HepG2 (cell line): ENCODE results near the gene HTR4. TPM values are rescaled to one million over a fixed set of nuclear protein-coding genes. Genes with fewer than 3 reads are reported as not detected.

Experiments
- ATAC-seq: fragments of 200-7000 bp; cut with Tn5 transposase; 3 replicates; pipeline ENCODE4 v1.9.1; 2020; ENCODE audit warnings: mild to moderate bottlenecking, moderate library complexity
- BruUV-seq: library from RNA; stranded (reverse); fragments of 400-500 nt; replicated peaks from 2 replicates; lab custom pipeline; 2021; lab: Mats Ljungman, UMichigan
- CTCF ChIA-PET: fragments of 300-600 bp; formaldehyde crosslinking; extraction: SDS; loops from one replicate; lab custom pipeline; 2021; ENCODE audit warnings: low total read pairs, inconsistent platforms, low intra/inter-chr PET ratio; lab: Yijun Ruan, JAX
- POLR2A ChIA-PET: fragments of 350-600 bp; sonication (Branson Sonifier 250); formaldehyde crosslinking; loops from one replicate; lab custom pipeline; 2020; ENCODE audit warnings: antibody characterized with exemption, inconsistent platforms; lab: Yijun Ruan, JAX
- DNase-seq: peaks from one replicate; pipeline ENCODE4 v3.0.0-alpha.2; 2015; ENCODE audit warnings: low spot score
- FAIRE-seq: peaks from 3 replicates; lab custom pipeline; 2011; peaks lifted over from hg19 to GRCh38; lab: Jason Lieb, UNC
- H2AFZ ChIP-seq: one replicate; pipeline ENCODE4 v1.6.1; 2011; ENCODE audit warnings: low read length, inconsistent platforms
- H3K27ac ChIP-seq: fragments of 300-600 bp; 3 replicates; pipeline ENCODE4 v1.8.0; 2011; ENCODE audit warnings: mixed run types, mild to moderate bottlenecking, mixed read lengths, low read length, inconsistent platforms; ENCODE audit not compliant: insufficient read depth; ENCODE audit errors: extremely low read length
- H3K27me3 ChIP-seq, 2 experiments: fragments of 200-600 bp in 1 of 2; 2 replicates in 1 of 2; 3 replicates in 1 of 2; pipeline versions ENCODE4 v1.6.0 to v1.8.0; 2011; ENCODE audit warnings: low read length in 2 of 2, mild to moderate bottlenecking in 2 of 2, moderate library complexity in 2 of 2, inconsistent platforms in 1 of 2; ENCODE audit not compliant: insufficient read depth in 2 of 2, control insufficient read depth in 1 of 2
- H3K36me3 ChIP-seq, 2 experiments: fragments of 200-600 bp in 1 of 2; replicated peaks in 1 of 2; 2 replicates in 1 of 2; 3 replicates in 1 of 2; pipeline versions ENCODE4 v1.5.1 to v1.8.0; 2011; ENCODE audit warnings: low read length in 2 of 2, inconsistent platforms in 1 of 2; ENCODE audit not compliant: insufficient read depth in 2 of 2, control insufficient read depth in 1 of 2
- H3K4me1 ChIP-seq: 2 replicates; pipeline ENCODE4 v1.5.1; 2012; ENCODE audit warnings: low read length, inconsistent platforms; ENCODE audit not compliant: insufficient read depth
- H3K4me2 ChIP-seq: 2 replicates; pipeline ENCODE4 v1.6.0; 2011; ENCODE audit warnings: low read depth, low read length, inconsistent platforms
- H3K4me3 ChIP-seq, 3 experiments: fragments of 200-600 bp in 1 of 3; sonication (generic), shearing (Covaris generic) in 1 of 3; replicated peaks in 1 of 3; 2 replicates each; pipeline ENCODE4 v1.5.1; 2011 to 2016; ENCODE audit warnings: low read length in 3 of 3, inconsistent platforms in 2 of 3, low read depth in 2 of 3, mild to moderate bottlenecking in 2 of 3, control low read depth in 1 of 3, mixed read lengths in 1 of 3; ENCODE audit not compliant: insufficient read depth in 1 of 3
- H3K79me2 ChIP-seq: one replicate; pipeline ENCODE4 v1.6.1; 2011; ENCODE audit warnings: low read length, inconsistent platforms; ENCODE audit not compliant: insufficient read depth
- H3K9ac ChIP-seq: 2 replicates; pipeline ENCODE4 v1.6.0; 2011; ENCODE audit warnings: mild to moderate bottlenecking, low read depth, low read length, inconsistent platforms; ENCODE audit not compliant: insufficient read depth
- H3K9me3 ChIP-seq: 2 replicates; pipeline ENCODE4 v1.5.1; 2012; ENCODE audit warnings: mild to moderate bottlenecking, low read length
- H4K20me1 ChIP-seq: 2 replicates; pipeline ENCODE4 v1.6.0; 2011; ENCODE audit warnings: inconsistent platforms, mild to moderate bottlenecking, low read length, moderate library complexity; ENCODE audit not compliant: insufficient read depth
- ARNT ChIP-seq: fragments of 450-650 bp; IDR thresholded peaks from 2 replicates; pipeline ENCODE4 v1.6.1; 2017
- DNMT3B ChIP-seq: conservative IDR thresholded peaks from 2 replicates; pipeline ENCODE4 v1.6.1; 2016; ENCODE audit warnings: missing biosample characterization, control low read depth
- FOSL2 ChIP-seq: sonication (generic); formaldehyde crosslinking; IDR thresholded peaks from 2 replicates; pipeline ENCODE4 v1.4.0; 2020; ENCODE audit warnings: missing genetic modification reagents
- KDM2A ChIP-seq: sonication (generic); formaldehyde crosslinking; IDR thresholded peaks from 2 replicates; pipeline ENCODE4 v1.4.0; 2020; ENCODE audit warnings: low read depth, missing genetic modification reagents, borderline replicate concordance
- MAZ ChIP-seq, 2 experiments: sonication (generic) in 1 of 2; formaldehyde crosslinking in 1 of 2; IDR thresholded peaks; 2 replicates each; pipeline versions ENCODE4 v1.5.0 to v1.6.1; 2012 to 2020; ENCODE audit warnings: low read depth in 2 of 2, mild to moderate bottlenecking in 2 of 2, borderline replicate concordance in 1 of 2, improper control_type of control experiment in 1 of 2, low read length in 1 of 2, missing genetic modification reagents in 1 of 2, moderate library complexity in 1 of 2
- POGZ ChIP-seq: sonication (generic); formaldehyde crosslinking; IDR thresholded peaks from 2 replicates; pipeline ENCODE4 v1.4.0; 2020; ENCODE audit warnings: mild to moderate bottlenecking, missing genetic modification reagents
- PPARG ChIP-seq: conservative IDR thresholded peaks from 2 replicates; pipeline ENCODE4 v1.6.1; 2016; ENCODE audit warnings: missing biosample characterization, missing genetic modification reagents
- SMARCE1 ChIP-seq: fragments of 450-650 bp; IDR thresholded peaks from 2 replicates; pipeline ENCODE4 v1.6.1; 2017; ENCODE audit warnings: borderline replicate concordance
- SRF ChIP-seq: IDR thresholded peaks from 2 replicates; pipeline ENCODE4 v1.6.1; 2011; ENCODE audit warnings: mild to moderate bottlenecking, low read depth, low read length, moderate library complexity
- TBX2 ChIP-seq: sonication (generic); formaldehyde crosslinking; IDR thresholded peaks from 2 replicates; pipeline ENCODE4 v1.5.0; 2020; ENCODE audit warnings: missing genetic modification reagents, mild to moderate bottlenecking, borderline replicate concordance
- ZFY ChIP-seq: sonication (generic); formaldehyde crosslinking; IDR thresholded peaks from 2 replicates; pipeline ENCODE4 v1.4.0; 2020; ENCODE audit warnings: missing genetic modification reagents
- ZNF225 ChIP-seq: sonication (generic); formaldehyde crosslinking; IDR thresholded peaks from 2 replicates; pipeline ENCODE4 v1.4.0; 2020; ENCODE audit warnings: mild to moderate bottlenecking, missing genetic modification reagents
- ZNF343 ChIP-seq: sonication (generic); formaldehyde crosslinking; IDR thresholded peaks from 2 replicates; pipeline ENCODE4 v1.4.0; 2020; ENCODE audit warnings: mild to moderate bottlenecking, missing genetic modification reagents
- WGBS: methylation state at CpG from one replicate; pipeline ENCODE4 v1.1.6; 2017; ENCODE audit warnings: low lambda C conversion rate; 5-methylcytosine and 5-hydroxymethylcytosine counted together
- in situ Hi-C: cut with HindIII; loops from 2 replicates; pipeline ENCODE4 v1.10.0; 2017; ENCODE audit warnings: low pct_unique_long_range_greater_than_20kb; ENCODE audit not compliant: extremely low pct_ligation_motif_present
- intact Hi-C: fragments of 100-400 bp; cut with micrococcal nuclease; formaldehyde crosslinking; loops from one replicate; pipeline ENCODE4 v1.10.0; 2022; ENCODE audit not compliant: unreplicated experiment
- polyA plus RNA-seq, 8 experiments: library from polyadenylated mRNA; depleted of rRNA in 3 of 8; stranded (reverse) in 7 of 8; unstranded in 1 of 8; fragments of >200 nt; fragmentation: Illumina TruSeq in 4 of 8; extraction: Trizol in 4 of 8; gene quantifications; 2 replicates each; pipeline versions ENCODE4 v1.2.1 to v1.2.3, GENCODE V29; 2011 to 2016; ENCODE audit warnings: low read depth in 4 of 8, missing spikeins in 1 of 8, mixed read lengths in 1 of 8; ENCODE audit not compliant: insufficient read depth in 1 of 8
- total RNA-seq, 5 experiments: library from RNA; depleted of rRNA; stranded (reverse); fragments of >200 nt; fragmentation: Illumina TruSeq; extraction: Trizol; gene quantifications; 2 replicates each; pipeline ENCODE4 v1.2.3, GENCODE V29; 2016; ENCODE audit warnings: low read depth in 1 of 5
- TF ChIP-seq, protein P1 (sequence below): sonication (generic); formaldehyde crosslinking; IDR thresholded peaks from 2 replicates; pipeline ENCODE4 v1.4.0; 2020; ENCODE audit warnings: missing genetic modification reagents, borderline replicate concordance
- TF ChIP-seq, protein P2 (sequence below): sonication (generic); formaldehyde crosslinking; IDR thresholded peaks from 2 replicates; pipeline ENCODE4 v1.5.1; 2020; ENCODE audit warnings: mild to moderate bottlenecking, missing genetic modification reagents, borderline replicate concordance
- TF ChIP-seq, protein P3 (sequence below): sonication (generic); formaldehyde crosslinking; conservative IDR thresholded peaks from 2 replicates; pipeline ENCODE4 v1.4.0; 2020; ENCODE audit warnings: missing genetic modification reagents

The HTR4 gene
- total and polyA plus RNA-seq, 2 of the 13 experiments (the other 11 are each of a cell fraction or from before 2014, with no cell fraction given) = not detected

DNA sequence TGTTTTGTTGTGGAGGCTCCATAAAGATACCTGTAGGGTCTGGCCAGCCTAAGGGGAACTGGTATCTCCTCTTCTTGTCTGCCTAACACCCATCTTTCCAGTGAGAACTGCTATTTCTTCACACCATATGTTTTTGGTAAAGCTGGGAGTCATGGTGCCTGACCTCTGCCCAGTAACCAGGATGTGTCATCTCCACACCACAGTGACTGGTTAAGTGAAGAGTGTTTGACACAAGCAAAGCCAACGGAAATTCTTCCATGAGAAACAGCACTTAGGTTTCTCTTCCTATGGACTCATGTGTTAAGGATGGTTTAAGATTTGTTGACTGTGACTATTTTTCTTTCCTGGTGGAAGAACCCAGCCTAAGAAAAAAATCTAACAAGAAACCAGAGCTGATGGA is 111.5 kb downstream of the HTR4 start:
- TF ChIP-seq, protein P1, sequence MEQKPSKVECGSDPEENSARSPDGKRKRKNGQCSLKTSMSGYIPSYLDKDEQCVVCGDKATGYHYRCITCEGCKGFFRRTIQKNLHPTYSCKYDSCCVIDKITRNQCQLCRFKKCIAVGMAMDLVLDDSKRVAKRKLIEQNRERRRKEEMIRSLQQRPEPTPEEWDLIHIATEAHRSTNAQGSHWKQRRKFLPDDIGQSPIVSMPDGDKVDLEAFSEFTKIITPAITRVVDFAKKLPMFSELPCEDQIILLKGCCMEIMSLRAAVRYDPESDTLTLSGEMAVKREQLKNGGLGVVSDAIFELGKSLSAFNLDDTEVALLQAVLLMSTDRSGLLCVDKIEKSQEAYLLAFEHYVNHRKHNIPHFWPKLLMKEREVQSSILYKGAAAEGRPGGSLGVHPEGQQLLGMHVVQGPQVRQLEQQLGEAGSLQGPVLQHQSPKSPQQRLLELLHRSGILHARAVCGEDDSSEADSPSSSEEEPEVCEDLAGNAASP = no peak
- TF ChIP-seq SMARCE1 (no peak), POGZ (no peak), ARNT (no peak), ZFY (CRISPR knock-in tag) (no peak), SRF (no peak), DNMT3B (CRISPR knock-in tag) (no peak), FOSL2 (CRISPR knock-in tag) (no peak), ZNF225 (CRISPR knock-in tag) (no peak), ZNF343 (no peak), PPARG (CRISPR knock-in tag) (no peak), MAZ (IDR thresholded peaks at IDR 0.05; ENCODE audit: borderline replicate concordance, low read depth, low read length) (no peak), MAZ (CRISPR knock-in tag; IDR thresholded peaks at IDR 0.05; ENCODE audit: low read depth) (no peak), KDM2A (CRISPR knock-in tag) (no peak), TBX2 (CRISPR knock-in tag) (no peak)
- TF ChIP-seq, protein P2, sequence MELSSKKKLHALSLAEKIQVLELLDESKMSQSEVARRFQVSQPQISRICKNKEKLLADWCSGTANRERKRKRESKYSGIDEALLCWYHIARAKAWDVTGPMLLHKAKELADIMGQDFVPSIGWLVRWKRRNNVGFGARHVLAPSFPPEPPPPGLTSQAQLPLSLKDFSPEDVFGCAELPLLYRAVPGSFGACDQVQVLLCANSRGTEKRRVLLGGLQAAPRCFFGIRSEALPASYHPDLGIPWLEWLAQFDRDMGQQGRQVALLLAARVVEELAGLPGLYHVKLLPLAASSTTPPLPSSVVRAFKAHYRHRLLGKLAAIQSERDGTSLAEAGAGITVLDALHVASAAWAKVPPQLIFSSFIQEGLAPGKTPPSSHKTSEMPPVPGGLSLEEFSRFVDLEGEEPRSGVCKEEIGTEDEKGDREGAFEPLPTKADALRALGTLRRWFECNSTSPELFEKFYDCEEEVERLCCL = no peak
- TF ChIP-seq, protein P3, sequence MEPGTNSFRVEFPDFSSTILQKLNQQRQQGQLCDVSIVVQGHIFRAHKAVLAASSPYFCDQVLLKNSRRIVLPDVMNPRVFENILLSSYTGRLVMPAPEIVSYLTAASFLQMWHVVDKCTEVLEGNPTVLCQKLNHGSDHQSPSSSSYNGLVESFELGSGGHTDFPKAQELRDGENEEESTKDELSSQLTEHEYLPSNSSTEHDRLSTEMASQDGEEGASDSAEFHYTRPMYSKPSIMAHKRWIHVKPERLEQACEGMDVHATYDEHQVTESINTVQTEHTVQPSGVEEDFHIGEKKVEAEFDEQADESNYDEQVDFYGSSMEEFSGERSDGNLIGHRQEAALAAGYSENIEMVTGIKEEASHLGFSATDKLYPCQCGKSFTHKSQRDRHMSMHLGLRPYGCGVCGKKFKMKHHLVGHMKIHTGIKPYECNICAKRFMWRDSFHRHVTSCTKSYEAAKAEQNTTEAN (CRISPR knock-in tag) = no peak
- FAIRE-seq (no peak), ATAC-seq (no peak), DNase-seq (no peak)
- intact Hi-C loops = no loop called here
- no peaks in the 10 kb centered on the region for H3K4me1 ChIP-seq
- WGBS = 0% methylated on average over 1 of the region's 1 CpG
- no peaks in the 10 kb centered on the region for H4K20me1 ChIP-seq
- no peaks in the 10 kb centered on the region for H3K79me2 ChIP-seq
- no peak overlapping the region for H2AFZ ChIP-seq
- CTCF ChIA-PET = no interaction called here
- no peak overlapping the region for H3K4me2 ChIP-seq
- H3K9me3 ChIP-seq = no peaks in the 10 kb centered on the region
- H3K27ac ChIP-seq = no peak overlapping the region
- POLR2A ChIA-PET = no interaction called here
- H3K9ac ChIP-seq = no peak overlapping the region
- H3K27me3 ChIP-seq = no peaks in the 10 kb centered on the region
- BruUV-seq = no TSS peak
- in situ Hi-C loops = no loop called here
- no peaks in the 10 kb centered on the region for H3K36me3 ChIP-seq
- no peak overlapping the region for H3K4me3 ChIP-seq
